SK-N-SH treated with all-trans-retinoic acid at 6 μM for 48 hours (cell line): ENCODE measurements around the gene NDC80.

Experiments
- ATAC-seq: fragments of 200-7000 bp; cut with Tn5 transposase; 3 replicates; pipeline ENCODE4 v1.9.1; 2020; ENCODE audit warnings: mild to moderate bottlenecking, moderate library complexity
- BACH2 ChIP-seq: fragments of 250-450 bp; sonication (Bioruptor Pico); IDR thresholded peaks from 2 replicates; pipeline ENCODE4 v1.9.0; 2021; ENCODE audit warnings: mild to moderate bottlenecking, borderline replicate concordance
- CREB5 ChIP-seq: fragments of 250-450 bp; sonication (Bioruptor Pico); IDR thresholded peaks from 2 replicates; pipeline ENCODE4 v1.5.1; 2020; ENCODE audit warnings: low read depth, mild to moderate bottlenecking, moderate library complexity
- CSDC2 ChIP-seq: fragments of 250-450 bp; sonication (Bioruptor Pico); IDR thresholded peaks from 2 replicates; pipeline ENCODE4 v1.5.0; 2020; ENCODE audit warnings: mild to moderate bottlenecking, moderate library complexity
- ESRRG ChIP-seq: fragments of 250-450 bp; sonication (Bioruptor Pico); IDR thresholded peaks from 2 replicates; pipeline ENCODE4 v1.6.1; 2021; ENCODE audit warnings: mild to moderate bottlenecking
- GLIS3 ChIP-seq: fragments of 250-450 bp; sonication (Bioruptor Pico); IDR thresholded peaks from 2 replicates; pipeline ENCODE4 v1.5.0; 2020; ENCODE audit warnings: mild to moderate bottlenecking, moderate library complexity
- PATZ1 ChIP-seq: fragments of 250-450 bp; sonication (Bioruptor Pico); IDR thresholded peaks from 2 replicates; pipeline ENCODE4 v1.8.0; 2020; ENCODE audit warnings: mild to moderate bottlenecking, moderate library complexity, borderline replicate concordance
- RARB ChIP-seq: fragments of 250-450 bp; sonication (Bioruptor Pico); IDR thresholded peaks from 2 replicates; pipeline ENCODE4 v1.8.0; 2021; ENCODE audit warnings: mild to moderate bottlenecking, moderate library complexity
- SNAI2 ChIP-seq: fragments of 250-450 bp; sonication (Bioruptor Pico); IDR thresholded peaks from 2 replicates; pipeline ENCODE4 v1.5.0; 2020; ENCODE audit warnings: mild to moderate bottlenecking, moderate library complexity
- TCF4 ChIP-seq: fragments of 250-450 bp; sonication (Bioruptor Pico); IDR thresholded peaks from 2 replicates; pipeline ENCODE4 v1.8.0; 2021; ENCODE audit warnings: mild to moderate bottlenecking, moderate library complexity, borderline replicate concordance
- TOX ChIP-seq: fragments of 250-450 bp; sonication (Bioruptor Pico); IDR thresholded peaks from 2 replicates; pipeline ENCODE4 v1.8.0; 2021; ENCODE audit warnings: mild to moderate bottlenecking, moderate library complexity, borderline replicate concordance
- TSHZ2 ChIP-seq: fragments of 250-450 bp; sonication (Bioruptor Pico); IDR thresholded peaks from 2 replicates; pipeline ENCODE4 v1.5.0; 2020; ENCODE audit warnings: mild to moderate bottlenecking, moderate library complexity
- ZC3H10 ChIP-seq: fragments of 250-450 bp; sonication (Bioruptor Pico); IDR thresholded peaks from 2 replicates; pipeline ENCODE4 v1.5.1; 2021; ENCODE audit warnings: mild to moderate bottlenecking, moderate library complexity
- ZFP3 ChIP-seq: fragments of 250-450 bp; sonication (Bioruptor Pico); IDR thresholded peaks from 2 replicates; pipeline ENCODE4 v1.5.0; 2020; ENCODE audit warnings: mild to moderate bottlenecking, moderate library complexity
- ZFP30 ChIP-seq: fragments of 450-650 bp; formaldehyde crosslinking; IDR thresholded peaks from 2 replicates; pipeline ENCODE4 v1.5.0; 2022; ENCODE audit warnings: mild to moderate bottlenecking, moderate library complexity
- ZNF70 ChIP-seq: fragments of 450-650 bp; formaldehyde crosslinking; IDR thresholded peaks from 2 replicates; pipeline ENCODE4 v1.5.0; 2020; ENCODE audit warnings: mild to moderate bottlenecking, moderate library complexity
- ZNF8 ChIP-seq: fragments of 450-650 bp; formaldehyde crosslinking; IDR thresholded peaks from 2 replicates; pipeline ENCODE4 v1.5.0; 2020; ENCODE audit warnings: mild to moderate bottlenecking, moderate library complexity
- TF ChIP-seq, protein P1 (sequence below): fragments of 250-450 bp; sonication (Bioruptor Pico); IDR thresholded peaks from 2 replicates; pipeline ENCODE4 v1.5.1; 2021; ENCODE audit warnings: mild to moderate bottlenecking, moderate library complexity
- TF ChIP-seq, protein P2 (sequence below): fragments of 250-450 bp; sonication (Bioruptor Pico); IDR thresholded peaks from 2 replicates; pipeline ENCODE4 v1.8.0; 2021; ENCODE audit warnings: low read depth, mild to moderate bottlenecking, moderate library complexity, borderline replicate concordance

The NDC80 gene

GRCh38 chr18:2656237-2656980 is 85.1 kb downstream of the NDC80 start:
- ATAC-seq, result peak; percentile 70
- TF ChIP-seq ZFP3 (CRISPR knock-in tag) (no peak), ESRRG (CRISPR knock-in tag) (no peak), BACH2 (CRISPR knock-in tag) (no peak), ZNF8 (no peak), CREB5 (CRISPR knock-in tag) (no peak), PATZ1 (CRISPR knock-in tag) (no peak), GLIS3 (CRISPR knock-in tag) (no peak), TSHZ2 (CRISPR knock-in tag) (no peak), TOX (CRISPR knock-in tag) (no peak), SNAI2 (CRISPR knock-in tag) (no peak)
- TF ChIP-seq, protein P1, sequence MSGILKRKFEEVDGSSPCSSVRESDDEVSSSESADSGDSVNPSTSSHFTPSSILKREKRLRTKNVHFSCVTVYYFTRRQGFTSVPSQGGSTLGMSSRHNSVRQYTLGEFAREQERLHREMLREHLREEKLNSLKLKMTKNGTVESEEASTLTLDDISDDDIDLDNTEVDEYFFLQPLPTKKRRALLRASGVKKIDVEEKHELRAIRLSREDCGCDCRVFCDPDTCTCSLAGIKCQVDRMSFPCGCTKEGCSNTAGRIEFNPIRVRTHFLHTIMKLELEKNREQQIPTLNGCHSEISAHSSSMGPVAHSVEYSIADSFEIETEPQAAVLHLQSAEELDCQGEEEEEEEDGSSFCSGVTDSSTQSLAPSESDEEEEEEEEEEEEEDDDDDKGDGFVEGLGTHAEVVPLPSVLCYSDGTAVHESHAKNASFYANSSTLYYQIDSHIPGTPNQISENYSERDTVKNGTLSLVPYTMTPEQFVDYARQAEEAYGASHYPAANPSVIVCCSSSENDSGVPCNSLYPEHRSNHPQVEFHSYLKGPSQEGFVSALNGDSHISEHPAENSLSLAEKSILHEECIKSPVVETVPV (CRISPR knock-in tag), result no peak
- TF ChIP-seq, protein P2, sequence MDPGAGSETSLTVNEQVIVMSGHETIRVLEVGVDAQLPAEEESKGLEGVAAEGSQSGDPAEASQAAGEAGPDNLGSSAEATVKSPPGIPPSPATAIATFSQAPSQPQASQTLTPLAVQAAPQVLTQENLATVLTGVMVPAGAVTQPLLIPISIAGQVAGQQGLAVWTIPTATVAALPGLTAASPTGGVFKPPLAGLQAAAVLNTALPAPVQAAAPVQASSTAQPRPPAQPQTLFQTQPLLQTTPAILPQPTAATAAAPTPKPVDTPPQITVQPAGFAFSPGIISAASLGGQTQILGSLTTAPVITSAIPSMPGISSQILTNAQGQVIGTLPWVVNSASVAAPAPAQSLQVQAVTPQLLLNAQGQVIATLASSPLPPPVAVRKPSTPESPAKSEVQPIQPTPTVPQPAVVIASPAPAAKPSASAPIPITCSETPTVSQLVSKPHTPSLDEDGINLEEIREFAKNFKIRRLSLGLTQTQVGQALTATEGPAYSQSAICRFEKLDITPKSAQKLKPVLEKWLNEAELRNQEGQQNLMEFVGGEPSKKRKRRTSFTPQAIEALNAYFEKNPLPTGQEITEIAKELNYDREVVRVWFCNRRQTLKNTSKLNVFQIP (CRISPR knock-in tag), result no peak

GRCh38 chr18:2656981-2657512 is 85.7 kb downstream of the NDC80 start:
- peak; percentile 1; the same call in 1 of the 3 replicates for ATAC-seq
- TF ChIP-seq ZNF70 (CRISPR knock-in tag) (peak; percentile 56; the same call in 1 of the 2 replicates), CSDC2 (CRISPR knock-in tag) (no peak)

- TF ChIP-seq ZC3H10 (no peak), BACH2 (CRISPR knock-in tag) (no peak), RARB (CRISPR knock-in tag) (no peak), ZFP3 (CRISPR knock-in tag) (no peak), TCF4 (CRISPR knock-in tag) (no peak), ESRRG (CRISPR knock-in tag) (no peak), TOX (CRISPR knock-in tag) (no peak), ZFP30 (CRISPR knock-in tag) (no peak)
- ATAC-seq, result no peak
Observed at GRCh38 chr18:2657788-2658458, 86.6 kb downstream of the NDC80 start.
